HEK293T (cell line): ENCODE measurements around the gene YWHAH.

Experiments used
- CTCF ChIA-PET: fragments of 350-600 bp; formaldehyde crosslinking; extraction: SDS; loops from one replicate; lab custom pipeline; 2021; ENCODE audit warnings: antibody characterized with exemption, inconsistent platforms; lab: Yijun Ruan, JAX
- POLR2A ChIA-PET: fragments of 350-600 bp; formaldehyde crosslinking; extraction: SDS; loops from one replicate; lab custom pipeline; 2020; ENCODE audit warnings: antibody characterized with exemption, inconsistent platforms; lab: Yijun Ruan, JAX
- DNase-seq: peaks from one replicate; pipeline ENCODE4 v3.0.0; 2012; ENCODE audit warnings: mixed read lengths; ENCODE audit errors: extremely low spot score
- ARNT ChIP-seq: fragments of 450-650 bp; IDR thresholded peaks from 2 replicates; pipeline ENCODE4 v1.6.1; 2017; ENCODE audit warnings: mild to moderate bottlenecking
- BHLHE40 ChIP-seq: fragments of 450-650 bp; IDR thresholded peaks from 2 replicates; pipeline ENCODE4 v1.6.1; 2016; ENCODE audit warnings: mild to moderate bottlenecking, moderate library complexity, borderline replicate concordance
- CTBP1 ChIP-seq: fragments of 450-650 bp; IDR thresholded peaks from 2 replicates; pipeline ENCODE4 v1.6.1; 2016; ENCODE audit warnings: borderline replicate concordance
- ELF4 ChIP-seq: fragments of 450-650 bp; IDR thresholded peaks from 2 replicates; pipeline ENCODE4 v1.6.1; 2017; ENCODE audit warnings: antibody characterized with exemption
- FOXA1 ChIP-seq: fragments of 450-650 bp; IDR thresholded peaks from 2 replicates; pipeline ENCODE4 v1.6.1; 2016; ENCODE audit warnings: mild to moderate bottlenecking
- FOXK2 ChIP-seq: fragments of 450-650 bp; IDR thresholded peaks from 2 replicates; pipeline ENCODE4 v1.6.1; 2016; ENCODE audit warnings: mild to moderate bottlenecking
- FOXM1 ChIP-seq: fragments of 450-650 bp; IDR thresholded peaks from 2 replicates; pipeline ENCODE4 v1.6.1; 2017; ENCODE audit warnings: mild to moderate bottlenecking, borderline replicate concordance
- HDGF ChIP-seq: fragments of 450-650 bp; IDR thresholded peaks from 2 replicates; pipeline ENCODE4 v1.6.1; 2017; ENCODE audit warnings: antibody characterized with exemption, borderline replicate concordance
- L3MBTL2 ChIP-seq: fragments of 450-650 bp; conservative IDR thresholded peaks from 2 replicates; pipeline ENCODE4 v1.6.1; 2016; ENCODE audit warnings: mild to moderate bottlenecking
- LEF1 ChIP-seq: fragments of 450-650 bp; IDR thresholded peaks from 2 replicates; pipeline ENCODE4 v1.6.1; 2017; ENCODE audit warnings: mild to moderate bottlenecking, borderline replicate concordance
- NFRKB ChIP-seq: fragments of 450-650 bp; IDR thresholded peaks from 2 replicates; pipeline ENCODE4 v1.6.1; 2016; ENCODE audit warnings: mild to moderate bottlenecking, moderate library complexity
- SP1 ChIP-seq: fragments of 450-650 bp; IDR thresholded peaks from 2 replicates; pipeline ENCODE4 v1.6.1; 2017
- SUZ12 ChIP-seq: fragments of 450-650 bp; IDR thresholded peaks from 2 replicates; pipeline ENCODE4 v1.6.1; 2016; ENCODE audit warnings: mild to moderate bottlenecking
- TARDBP ChIP-seq: fragments of 450-650 bp; IDR thresholded peaks from 2 replicates; pipeline ENCODE4 v1.6.1; 2016
- ZNF384 ChIP-seq: fragments of 450-650 bp; IDR thresholded peaks from 2 replicates; pipeline ENCODE4 v1.6.1; 2016
- TF ChIP-seq, protein P1 (sequence below): fragments of 450-650 bp; IDR thresholded peaks from 2 replicates; pipeline ENCODE4 v1.6.1; 2016

Gene YWHAH

DNA sequence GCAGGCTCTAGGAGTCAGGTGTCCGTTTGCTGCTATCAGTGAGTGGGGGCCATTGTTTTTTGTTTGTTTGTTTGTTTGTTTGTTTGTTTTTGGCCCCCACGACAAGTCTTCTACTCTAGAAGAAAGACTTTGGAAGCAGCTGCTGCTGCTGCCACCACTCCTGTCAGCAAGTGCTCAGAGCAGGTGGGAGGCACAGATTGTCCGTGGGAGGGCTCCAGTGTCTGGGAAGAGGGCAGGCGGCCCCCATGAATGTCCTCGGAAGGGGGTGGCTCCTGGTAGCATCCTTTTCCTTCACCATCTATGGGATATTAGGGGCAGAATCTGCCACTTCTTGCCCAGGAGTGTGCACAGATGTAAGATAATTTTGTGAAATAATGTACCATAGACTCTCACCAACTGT, 37.8 kb upstream of the YWHAH start:
- POLR2A ChIA-PET: no interaction called here
- CTCF ChIA-PET: no interaction called here
- no peak for DNase-seq
- TF ChIP-seq ARNT: no peak
- no peak for TF ChIP-seq L3MBTL2
- no peak for TF ChIP-seq FOXM1
- TF ChIP-seq, protein P1, sequence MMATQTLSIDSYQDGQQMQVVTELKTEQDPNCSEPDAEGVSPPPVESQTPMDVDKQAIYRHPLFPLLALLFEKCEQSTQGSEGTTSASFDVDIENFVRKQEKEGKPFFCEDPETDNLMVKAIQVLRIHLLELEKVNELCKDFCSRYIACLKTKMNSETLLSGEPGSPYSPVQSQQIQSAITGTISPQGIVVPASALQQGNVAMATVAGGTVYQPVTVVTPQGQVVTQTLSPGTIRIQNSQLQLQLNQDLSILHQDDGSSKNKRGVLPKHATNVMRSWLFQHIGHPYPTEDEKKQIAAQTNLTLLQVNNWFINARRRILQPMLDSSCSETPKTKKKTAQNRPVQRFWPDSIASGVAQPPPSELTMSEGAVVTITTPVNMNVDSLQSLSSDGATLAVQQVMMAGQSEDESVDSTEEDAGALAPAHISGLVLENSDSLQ: no peak
- TF ChIP-seq LEF1: no peak
- no peak for TF ChIP-seq TARDBP
- TF ChIP-seq CTBP1: no peak
- TF ChIP-seq HDGF: no peak
- TF ChIP-seq BHLHE40: no peak
- no peak for TF ChIP-seq SUZ12
- no peak for TF ChIP-seq FOXA1
- TF ChIP-seq ELF4: no peak
- TF ChIP-seq SP1: no peak
- no peak for TF ChIP-seq NFRKB

DNA sequence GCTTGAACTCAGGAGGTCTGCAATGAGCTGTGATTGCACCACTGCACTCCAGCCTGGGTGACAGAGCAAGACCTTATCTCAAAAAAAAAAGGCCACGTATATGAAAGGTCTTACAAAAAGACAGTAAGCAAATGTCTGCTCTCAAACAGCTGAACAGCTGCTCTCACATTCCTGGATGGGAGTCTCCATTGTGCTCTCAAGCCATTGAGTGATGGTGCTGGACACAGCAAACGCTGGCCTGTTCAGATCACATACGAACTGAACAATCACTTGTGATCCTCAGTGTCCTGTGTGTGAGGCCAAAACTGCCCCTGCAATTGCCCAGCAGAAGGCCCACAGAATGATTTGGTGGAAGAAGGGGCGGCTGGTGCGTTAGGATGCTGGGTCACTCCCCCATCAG, 34.4 kb upstream of the YWHAH start:
- ChIA-PET CTCF (no interaction called here), POLR2A (no interaction called here)
- no peak for TF ChIP-seq ARNT
- TF ChIP-seq, protein P1: no peak
- TF ChIP-seq ELF4: no peak
- no peak for TF ChIP-seq LEF1
- no peak for TF ChIP-seq HDGF
- no peak for TF ChIP-seq CTBP1
- TF ChIP-seq ZNF384: no peak
- no peak for TF ChIP-seq SP1
- no peak for TF ChIP-seq NFRKB
- TF ChIP-seq FOXK2: no peak

DNA sequence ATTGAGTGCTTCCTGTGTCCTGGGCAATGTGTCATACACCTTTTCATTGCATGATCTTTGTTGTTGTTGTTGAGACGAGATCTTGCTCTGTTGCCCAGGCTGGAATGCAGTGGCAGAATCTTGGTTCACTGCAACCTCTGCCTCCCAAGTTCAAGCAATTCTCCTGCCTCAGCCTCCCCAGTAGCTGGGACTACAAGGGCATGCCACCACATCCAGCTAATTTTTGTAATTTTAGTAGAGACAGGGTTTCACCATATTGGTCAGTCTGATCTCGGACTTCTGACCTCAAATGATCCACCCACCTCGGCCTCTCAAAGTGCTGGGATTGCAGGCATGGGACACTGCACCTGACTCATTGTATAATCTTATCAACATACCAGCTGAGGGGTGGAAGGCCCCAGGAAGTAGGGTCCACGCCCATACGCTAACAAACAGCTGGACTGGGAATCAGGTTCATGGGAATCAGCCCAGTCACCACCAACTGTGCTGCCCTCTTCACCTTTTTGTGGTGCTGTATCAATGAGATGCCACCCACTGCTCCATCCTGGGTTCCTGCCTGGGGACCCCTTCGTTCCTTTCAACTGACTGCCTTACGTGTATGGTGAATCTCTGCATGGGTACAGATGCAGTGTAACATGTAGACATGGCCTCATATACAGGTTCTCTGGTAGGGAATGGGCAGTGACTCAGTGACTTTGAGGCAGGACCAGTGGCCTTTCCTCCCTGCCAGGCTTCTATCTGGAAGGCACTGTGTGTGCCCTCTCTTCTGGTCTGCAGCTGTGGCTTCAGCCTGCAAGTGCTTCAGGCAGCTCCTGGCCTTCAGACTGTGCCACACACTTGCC, 32.5 kb upstream of the YWHAH start:
- TF ChIP-seq FOXA1 (no peak), FOXM1 (no peak), SUZ12 (no peak), SP1 (no peak), ELF4 (no peak), ZNF384 (no peak), BHLHE40 (no peak), HDGF (no peak), NFRKB (no peak), FOXK2 (no peak), LEF1 (no peak), L3MBTL2 (no peak)
- TF ChIP-seq, protein P1: no peak
- ChIA-PET CTCF (interaction anchor here (0.6 kb wide), 1 partner anchor 166 kb away, joined by 3 read pairs; no protein-coding TSS in a partner anchor), POLR2A (no interaction called here)
- no peak for DNase-seq

More for the DNA sequence above, 34.4 kb upstream of the YWHAH start:
- no peak for DNase-seq

DNA sequence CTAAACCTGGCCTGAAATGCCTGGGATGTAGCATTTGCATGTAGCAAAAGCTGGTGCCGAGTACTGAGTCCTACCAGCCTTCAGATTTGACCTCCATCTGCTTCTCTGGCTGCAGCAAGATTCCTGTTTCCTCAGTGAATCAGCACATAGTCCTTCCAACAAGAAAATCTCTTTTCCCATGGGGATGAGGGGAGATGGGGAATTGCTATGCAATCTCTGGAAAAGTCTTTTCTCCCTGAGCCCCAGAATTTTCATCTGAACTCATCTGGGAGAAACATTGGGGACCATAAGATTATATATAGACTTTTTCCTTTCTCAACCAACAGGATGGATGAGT, 32.0 kb upstream of the YWHAH start:
- no peak for TF ChIP-seq ELF4
- no peak for TF ChIP-seq SP1
- TF ChIP-seq HDGF: no peak
- no peak for TF ChIP-seq FOXA1
- TF ChIP-seq ARNT: no peak
- ChIA-PET POLR2A (no interaction called here), CTCF (no interaction called here)
- no peak for DNase-seq

DNA sequence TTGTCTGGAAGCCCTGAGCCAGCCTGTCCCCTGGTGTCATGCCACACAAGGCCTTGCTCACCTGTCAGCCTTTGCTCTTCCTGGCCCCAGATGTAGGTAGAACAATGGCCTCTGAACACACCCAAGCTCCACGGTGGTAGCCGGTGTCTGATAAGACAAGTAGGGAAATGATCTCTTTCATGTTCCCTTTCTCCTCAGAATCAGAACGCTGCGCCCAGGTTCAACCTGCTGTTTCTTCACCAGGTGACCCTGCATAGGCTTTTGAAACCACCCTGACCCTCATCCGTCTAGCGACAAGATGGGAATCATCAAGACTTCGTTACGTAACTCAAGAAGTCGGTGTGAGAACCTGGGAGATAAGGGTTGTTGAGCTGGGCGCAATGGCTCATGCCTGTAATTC, 28.7 kb upstream of the YWHAH start:
- DNase-seq: no peak
- no peak for TF ChIP-seq BHLHE40
- TF ChIP-seq NFRKB: no peak
- TF ChIP-seq, protein P1: no peak
- TF ChIP-seq L3MBTL2: no peak
- no peak for TF ChIP-seq FOXA1
- no peak for TF ChIP-seq ELF4
- no peak for TF ChIP-seq FOXM1
- TF ChIP-seq FOXK2: no peak
- no peak for TF ChIP-seq SP1
- TF ChIP-seq SUZ12: no peak
- TF ChIP-seq ZNF384: no peak
- no peak for TF ChIP-seq LEF1
- TF ChIP-seq HDGF: no peak
- TF ChIP-seq ARNT: no peak
- no peak for TF ChIP-seq TARDBP
- ChIA-PET POLR2A (no interaction called here), CTCF (no interaction called here)

DNA sequence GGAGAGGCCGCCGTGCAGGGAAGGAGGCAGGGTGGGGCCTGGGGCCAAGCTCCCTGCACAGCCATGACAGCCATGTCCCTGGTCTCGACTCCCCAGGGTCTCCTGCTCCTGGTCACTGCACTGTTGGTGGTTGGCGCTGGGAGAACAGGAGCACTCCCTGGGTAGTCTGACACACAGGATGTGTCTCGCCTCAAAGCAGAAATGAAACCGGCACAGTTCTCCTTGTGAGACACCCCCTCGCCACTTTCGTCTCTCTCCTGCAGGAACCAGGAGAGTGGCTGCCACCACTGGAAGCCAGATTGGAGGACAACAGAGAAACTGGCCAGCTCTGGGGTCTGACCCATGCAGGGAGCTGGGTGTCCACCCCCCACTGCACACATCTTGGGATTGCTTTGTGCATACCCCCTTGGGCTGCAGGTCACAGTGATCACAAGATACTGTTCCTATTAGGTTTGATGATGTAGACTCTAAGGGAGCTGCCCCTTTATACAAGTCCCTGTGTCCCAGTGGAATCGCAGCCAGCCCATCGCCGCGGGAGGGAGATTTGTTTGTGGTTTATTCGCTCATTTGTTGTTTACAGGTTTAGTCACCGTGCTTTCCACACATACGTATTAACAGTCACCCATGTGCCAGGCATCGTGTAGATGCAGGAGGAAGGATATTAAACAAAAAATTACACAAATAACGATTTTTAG, 27.0 kb upstream of the YWHAH start:
- ChIA-PET POLR2A (no interaction called here), CTCF (no interaction called here)
- DNase-seq: no peak
- no peak for TF ChIP-seq TARDBP
- TF ChIP-seq SUZ12: no peak
- TF ChIP-seq NFRKB: no peak
- TF ChIP-seq L3MBTL2: no peak
- TF ChIP-seq, protein P1: no peak
- TF ChIP-seq HDGF: no peak
- TF ChIP-seq BHLHE40: no peak
- no peak for TF ChIP-seq FOXM1
- TF ChIP-seq FOXK2: no peak
- no peak for TF ChIP-seq CTBP1
- TF ChIP-seq LEF1: no peak
- TF ChIP-seq ARNT: no peak
- TF ChIP-seq SP1: no peak
- no peak for TF ChIP-seq ELF4
- TF ChIP-seq FOXA1: no peak
- TF ChIP-seq ZNF384: no peak
